GM21381 (cell line): ENCODE data around the gene PRKD1.
A peak's percentile ranks its signal among the peaks of the same experiment; 100 is the strongest.

Experiments
- ATAC-seq: cut with Tn5 transposase; IDR thresholded peaks from one replicate; pipeline ENCODE4 v1.9.1; 2021; ENCODE audit warnings: mild to moderate bottlenecking, moderate library complexity; ENCODE audit not compliant: unreplicated experiment

The PRKD1 gene

DNA sequence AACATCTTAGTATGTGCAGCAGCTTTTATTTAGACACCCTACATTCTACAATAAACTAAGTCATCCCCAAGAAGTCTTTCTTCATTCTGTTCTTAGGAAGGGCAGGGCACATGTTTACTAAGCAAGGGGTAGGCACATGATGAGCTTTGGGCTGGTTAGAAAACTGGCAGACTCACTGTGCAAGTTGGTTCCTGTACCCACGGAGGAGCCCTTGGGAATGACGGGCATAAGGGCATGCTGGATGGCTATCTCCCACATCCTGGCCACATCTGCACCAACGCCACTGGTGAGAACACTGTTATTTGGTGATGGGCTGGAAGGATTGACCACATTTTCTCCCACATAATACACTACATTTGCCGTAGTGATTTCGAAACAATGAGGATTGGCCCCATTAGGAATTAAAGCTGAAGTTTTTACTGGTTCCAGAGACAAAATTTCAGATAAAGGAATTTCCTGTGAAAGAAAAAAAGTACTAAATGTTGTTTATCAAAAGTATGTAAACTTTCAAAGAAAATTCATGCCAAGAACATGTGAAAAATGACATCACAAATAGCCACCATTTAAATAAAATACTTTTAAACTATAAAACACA lies 297.0 kb downstream of the PRKD1 start:
- no peak for ATAC-seq

DNA sequence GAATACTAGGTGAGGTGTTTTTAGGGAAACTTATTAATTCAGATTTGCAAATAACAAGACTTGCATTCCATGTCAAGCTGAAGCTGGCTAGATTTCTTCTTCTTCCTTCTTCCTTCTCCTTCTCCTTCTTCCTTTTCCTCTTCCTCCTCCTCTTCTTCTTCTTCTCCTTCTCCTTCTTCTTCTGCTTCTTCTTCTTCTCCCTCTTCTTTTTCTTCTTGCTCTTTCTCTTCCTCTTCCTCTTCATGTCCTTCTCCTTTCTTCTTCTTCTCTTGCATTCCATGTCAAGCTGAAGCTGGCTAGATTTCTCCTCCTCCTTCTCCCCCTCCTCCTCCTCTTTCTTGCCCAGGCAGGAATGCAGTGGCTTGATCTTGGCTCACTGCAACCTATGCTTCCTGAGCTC lies 297.8 kb downstream of the PRKD1 start:
- ATAC-seq = no peak

DNA sequence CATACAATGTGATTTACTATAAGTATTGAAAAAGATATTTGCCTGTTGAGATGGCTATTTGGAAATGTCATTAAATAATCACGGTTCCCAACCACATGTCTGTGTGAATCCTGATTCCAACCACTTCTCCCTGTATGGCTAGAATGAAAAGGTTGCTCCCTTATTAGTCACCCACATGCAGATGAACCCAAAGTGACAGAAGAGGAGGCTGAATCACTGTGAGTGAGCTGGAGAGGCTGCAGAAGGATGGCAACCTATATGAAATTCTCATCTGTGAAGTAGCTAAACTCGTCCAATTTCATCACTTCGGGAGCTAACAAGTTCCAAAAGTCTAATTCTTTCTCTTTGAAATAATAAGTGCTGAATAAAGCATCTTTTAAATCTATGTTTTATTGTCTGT lies 300.5 kb downstream of the PRKD1 start:
- no peak for ATAC-seq

DNA sequence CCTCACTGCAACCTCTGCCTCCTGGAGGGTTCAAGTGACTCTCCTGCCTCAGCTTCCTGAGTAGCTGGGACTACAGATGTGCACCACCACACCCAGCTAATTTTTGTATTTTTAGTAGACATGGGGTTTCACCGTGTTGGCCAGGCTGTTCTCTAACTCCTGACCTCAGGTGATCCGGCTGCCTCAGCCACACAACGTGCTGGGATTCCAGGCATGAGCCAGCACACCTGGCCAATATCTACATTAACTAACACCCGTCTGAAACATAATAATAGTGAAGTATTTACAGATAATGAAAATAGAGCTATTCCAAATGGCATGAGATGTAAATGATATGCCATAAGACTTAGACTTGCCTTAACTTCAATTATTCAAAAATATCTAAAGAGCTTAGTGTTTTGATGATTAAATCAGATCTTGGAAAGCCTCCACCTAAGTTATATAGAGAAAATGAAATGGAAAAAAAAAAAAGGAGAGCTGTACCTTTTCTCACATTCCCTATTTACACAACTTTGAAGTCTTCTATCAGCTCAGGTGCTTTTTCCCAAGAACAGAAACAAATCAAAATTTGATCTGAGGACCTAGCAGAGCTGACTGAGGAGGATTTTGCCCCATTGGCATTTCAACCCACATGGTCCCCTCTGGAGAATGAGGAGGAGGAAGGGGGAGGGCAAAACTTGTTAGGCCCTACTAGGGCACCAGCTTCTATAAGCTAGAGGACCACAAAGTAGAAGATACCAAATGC lies 309.2 kb downstream of the PRKD1 start:
- no peak for ATAC-seq

DNA sequence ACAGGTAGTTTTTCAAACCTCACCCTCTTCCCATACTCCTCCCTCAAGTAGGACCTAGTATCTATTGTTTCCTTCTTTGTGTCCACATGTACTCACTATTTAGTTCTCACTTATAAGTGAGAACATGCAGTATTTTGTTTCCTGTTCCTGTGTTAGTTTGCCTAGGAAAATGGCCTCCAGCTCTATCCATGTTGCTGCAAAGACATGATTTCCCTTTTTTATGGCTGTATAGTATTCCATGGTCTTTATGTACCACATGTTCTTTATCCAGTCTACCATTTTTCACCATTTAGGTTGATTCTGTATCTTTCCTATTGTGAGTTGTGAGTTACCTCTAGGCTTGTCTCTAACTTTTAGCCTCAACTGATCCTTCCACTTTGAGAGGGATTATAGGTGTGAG lies 310.7 kb downstream of the PRKD1 start:
- no peak for ATAC-seq

DNA sequence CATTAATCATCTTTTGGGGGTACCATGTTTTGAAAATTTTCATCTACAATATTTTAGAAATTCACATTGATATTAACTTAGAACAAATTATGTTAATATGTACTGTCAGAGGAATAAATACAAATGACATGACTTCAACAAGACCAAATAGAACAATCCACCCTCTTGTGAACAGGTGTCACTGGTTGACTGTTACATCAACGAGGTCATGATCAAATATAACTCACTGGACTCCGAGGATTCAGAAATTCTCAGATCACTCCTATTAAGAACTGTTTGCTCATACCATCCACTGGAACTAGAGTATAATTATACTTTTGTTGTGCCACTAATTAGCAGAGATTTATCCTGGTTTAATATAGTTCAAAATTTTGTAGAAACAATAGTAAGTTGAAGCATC lies 318.8 kb downstream of the PRKD1 start:
- ATAC-seq = no peak

DNA sequence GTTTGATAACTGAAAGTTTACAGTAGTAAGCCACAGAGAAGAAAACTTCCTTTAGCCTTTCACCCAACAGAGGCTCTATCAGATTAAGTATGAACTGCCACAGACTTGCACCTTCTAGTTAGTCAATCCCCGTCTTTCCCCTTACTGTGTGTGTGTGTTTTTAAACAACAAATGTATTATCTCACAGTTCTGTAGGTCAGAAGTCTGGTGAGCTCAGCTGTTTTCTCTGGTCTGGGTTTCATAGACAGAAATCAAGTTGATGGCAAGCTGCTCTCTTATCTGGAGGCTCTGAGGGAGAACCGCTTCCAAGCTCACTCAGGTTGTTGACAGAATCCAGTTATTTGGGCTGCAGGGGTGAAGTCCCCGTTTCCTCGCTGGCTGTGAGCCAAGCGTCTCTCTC lies 320.5 kb downstream of the PRKD1 start:
- ATAC-seq = no peak

DNA sequence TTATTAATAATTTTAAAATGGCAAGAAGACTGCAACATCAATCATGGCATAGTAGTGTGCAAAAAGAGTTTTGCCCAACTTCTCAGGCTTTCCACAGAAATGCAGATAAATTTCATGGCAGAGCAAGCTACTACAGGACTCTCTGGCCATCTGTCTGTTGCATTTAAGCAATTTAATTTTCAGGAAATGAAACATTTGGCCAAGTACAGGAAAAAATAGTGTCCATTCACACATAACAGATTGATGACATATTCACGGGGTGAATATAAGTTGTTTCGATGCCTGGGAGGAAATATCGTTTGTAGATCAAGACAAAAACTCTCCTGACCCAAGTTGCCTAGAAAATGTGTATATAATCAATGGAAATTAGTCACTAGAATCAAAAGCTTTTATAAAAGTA lies 324.0 kb downstream of the PRKD1 start:
- ATAC-seq = no peak

DNA sequence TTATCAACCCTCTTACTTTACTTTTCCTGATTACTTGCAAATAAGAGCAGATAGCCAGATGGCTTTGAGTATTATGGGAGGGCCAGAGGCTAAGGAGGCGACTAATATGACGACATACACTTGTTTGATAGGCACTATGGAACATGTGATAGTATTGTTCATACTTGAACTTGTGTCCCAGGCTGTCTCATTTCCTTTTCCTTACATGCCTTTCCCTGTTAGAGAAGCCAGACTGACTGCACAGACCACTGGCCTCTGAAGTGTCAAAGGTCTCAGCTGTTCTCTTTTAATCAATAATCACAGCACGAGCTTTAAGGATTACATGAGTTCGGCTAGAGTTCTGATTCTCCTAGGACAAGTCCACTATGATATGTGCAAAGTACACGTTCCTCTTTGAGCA lies 326.0 kb downstream of the PRKD1 start:
- ATAC-seq = no peak

DNA sequence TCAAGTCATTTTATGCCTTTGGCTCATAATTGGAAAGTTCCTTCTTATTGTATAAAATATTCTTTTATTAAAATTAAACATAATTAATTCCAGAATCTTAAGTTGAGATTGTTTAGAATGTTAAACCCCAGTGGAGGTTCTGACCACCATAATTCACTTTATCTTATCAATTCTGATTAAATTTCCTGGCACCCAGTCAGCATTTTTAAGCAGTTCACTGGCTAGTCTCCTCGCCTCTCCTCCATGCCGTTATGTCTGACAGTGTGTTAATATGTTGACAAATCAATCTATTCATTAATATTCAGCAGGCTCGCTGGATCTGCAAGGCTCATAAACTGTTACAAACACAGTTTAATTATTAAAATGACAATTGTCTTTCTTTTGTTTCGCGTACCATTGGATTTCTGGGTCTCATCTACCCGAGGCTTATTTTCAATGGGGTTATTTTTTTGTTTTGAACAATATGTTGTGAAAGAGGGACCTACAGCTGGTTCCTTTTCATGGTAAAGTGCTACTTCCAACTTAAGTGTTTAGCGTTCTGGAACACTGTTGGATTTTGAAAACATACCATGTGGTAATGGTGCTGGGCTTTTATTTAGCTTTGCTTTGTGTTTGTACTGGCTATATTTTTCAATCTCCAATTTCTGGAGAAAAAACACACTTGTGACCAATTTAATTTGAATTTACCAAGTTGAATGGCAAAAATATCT lies 339.7 kb downstream of the PRKD1 start:
- ATAC-seq = no peak

DNA sequence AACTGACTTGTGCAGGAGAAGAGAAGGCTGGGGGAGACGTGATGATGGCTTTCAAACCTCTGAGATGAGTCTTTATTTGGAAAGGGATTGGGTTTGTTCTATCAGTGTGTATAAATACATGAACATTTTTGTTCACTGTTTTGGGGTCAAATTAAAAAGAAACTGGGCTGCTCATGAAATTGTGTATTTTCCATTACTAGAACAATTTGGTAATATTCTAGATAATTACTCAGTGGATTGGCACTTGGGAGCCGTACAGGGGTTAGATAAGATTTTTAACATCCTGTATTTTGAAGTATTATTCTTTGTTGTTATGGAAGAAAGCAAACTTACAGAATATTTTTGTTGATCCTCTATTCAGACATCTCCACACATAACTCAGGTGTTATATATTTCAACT lies 340.6 kb downstream of the PRKD1 start:
- no peak for ATAC-seq

DNA sequence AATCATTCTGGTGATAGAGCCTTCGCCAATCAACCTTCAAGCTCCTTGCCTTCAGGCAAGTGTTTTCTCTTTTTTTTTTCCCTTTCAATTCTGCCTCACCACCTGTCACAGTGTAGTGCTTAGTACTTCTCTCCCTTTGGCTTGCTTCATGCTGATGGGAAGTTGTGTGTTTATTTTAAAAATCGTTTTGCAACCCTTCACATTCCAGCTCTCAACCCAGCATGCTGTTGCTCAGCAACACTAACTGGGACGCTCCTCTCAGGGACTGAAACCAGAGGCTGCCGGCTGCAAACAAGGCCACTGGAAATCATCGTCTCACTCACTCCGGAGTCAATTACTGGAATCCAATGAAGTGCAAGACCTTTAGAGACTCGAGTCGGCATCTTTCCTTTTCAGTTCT lies 342.7 kb downstream of the PRKD1 start:
- ATAC-seq = no peak

DNA sequence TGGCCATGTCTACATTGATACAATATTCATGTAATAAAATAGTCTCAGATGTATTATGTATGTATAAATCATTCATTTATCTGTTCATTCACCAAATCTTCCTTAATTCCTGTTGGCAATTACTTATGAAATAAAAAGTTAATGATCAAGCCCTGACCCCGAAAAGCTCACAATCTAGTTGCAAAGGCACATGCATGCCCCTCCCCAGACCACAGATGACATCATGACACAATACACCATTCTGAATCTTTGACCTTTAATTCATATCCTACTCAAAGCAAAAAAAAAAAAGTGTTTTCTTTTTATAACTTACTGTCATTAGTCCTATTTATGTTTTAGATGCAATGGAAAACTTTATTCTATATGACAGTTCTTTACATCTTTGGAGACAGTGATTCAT lies 346.9 kb downstream of the PRKD1 start:
- ATAC-seq = no peak

DNA sequence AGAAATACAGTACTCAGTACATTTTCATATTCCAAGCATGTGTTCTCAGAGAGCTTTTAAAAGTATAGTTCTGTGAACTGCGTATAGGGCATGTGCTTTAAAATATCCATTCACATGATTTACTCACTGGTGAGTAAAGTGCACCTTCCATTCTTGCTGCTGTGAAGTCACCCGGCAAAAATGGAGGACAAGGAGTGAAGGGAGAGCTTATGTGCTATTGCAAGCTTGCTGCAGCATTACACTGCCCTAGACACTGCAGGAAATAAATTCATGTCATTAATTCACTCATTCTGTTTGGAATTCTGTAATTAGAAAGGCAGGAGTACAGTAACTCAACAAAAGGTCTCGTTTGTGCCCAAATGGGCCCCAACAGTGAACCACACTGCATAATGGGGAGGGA lies 347.8 kb downstream of the PRKD1 start:
- no peak for ATAC-seq

DNA sequence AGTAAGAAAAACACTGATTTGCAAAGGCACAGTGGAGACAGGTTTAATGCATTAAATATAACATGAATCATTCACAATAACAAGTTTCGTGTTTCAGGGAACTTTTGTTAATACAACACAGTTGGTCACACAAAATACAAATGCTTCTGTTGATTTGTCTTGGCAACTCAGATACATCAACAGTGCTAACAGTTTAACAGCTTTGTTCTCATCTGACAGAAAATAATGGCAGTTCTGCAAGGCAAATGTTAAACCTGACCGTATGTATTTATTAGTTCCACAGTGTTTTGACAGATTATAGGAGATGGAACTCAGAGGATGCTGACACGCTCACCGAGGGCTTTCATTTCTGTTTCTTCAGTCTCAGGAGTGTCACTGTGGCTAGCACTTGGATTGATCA lies 350.7 kb downstream of the PRKD1 start:
- ATAC-seq = no peak

DNA sequence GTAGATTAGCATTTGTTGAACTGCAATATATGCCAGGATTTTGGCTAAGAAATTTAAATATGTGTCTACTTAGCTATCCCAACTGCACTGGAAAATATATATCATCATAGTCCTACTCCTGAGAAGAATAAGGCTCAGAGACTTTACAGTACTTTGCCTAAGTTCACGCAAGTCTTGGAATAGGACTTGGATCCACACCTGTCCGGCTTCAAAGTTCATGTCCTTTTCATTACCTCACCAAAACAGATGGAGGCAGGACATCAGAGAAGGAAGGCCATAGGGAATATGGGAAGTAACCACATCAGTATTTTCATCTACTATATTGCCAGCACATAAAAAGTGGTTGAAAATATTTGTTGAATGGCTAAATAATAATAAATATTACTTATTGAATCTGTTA lies 358.5 kb downstream of the PRKD1 start:
- ATAC-seq = no peak

DNA sequence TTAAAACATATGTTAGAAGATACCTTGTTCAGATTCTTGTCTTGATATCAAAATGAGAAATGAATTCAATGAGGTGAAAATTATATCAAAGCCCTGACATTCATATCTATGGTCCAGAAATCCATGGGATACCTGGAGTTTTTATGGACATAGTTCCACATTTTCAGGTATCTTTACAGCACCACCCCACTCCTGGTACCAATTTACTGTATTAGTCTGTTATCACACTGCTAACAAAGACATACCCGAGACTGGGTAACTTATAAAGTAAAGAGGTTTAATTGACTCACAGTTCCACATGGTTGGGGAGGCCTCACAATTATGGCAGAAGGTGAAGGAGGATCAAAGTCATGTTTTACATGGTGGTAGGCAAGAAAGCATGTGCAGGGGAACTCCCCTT lies 361.5 kb downstream of the PRKD1 start:
- no peak for ATAC-seq

DNA sequence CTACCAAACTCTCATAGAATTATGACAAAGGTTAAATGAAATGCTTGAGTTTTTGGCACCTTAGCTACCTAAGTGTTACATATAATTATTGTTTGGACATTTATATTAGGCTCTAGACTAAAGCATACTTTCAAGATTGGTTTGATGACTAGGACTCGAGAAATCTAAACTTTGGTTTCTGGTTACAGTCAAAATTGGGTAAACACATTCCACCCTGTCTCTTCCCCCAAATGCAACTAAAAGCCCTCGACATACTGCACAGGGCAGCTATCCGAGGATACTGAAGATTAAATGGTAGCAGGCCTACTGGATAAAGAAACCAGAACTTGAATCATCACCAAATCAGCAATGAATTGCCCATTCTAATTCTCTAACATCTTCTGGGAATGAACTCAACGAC lies 369.1 kb downstream of the PRKD1 start:
- ATAC-seq = no peak

DNA sequence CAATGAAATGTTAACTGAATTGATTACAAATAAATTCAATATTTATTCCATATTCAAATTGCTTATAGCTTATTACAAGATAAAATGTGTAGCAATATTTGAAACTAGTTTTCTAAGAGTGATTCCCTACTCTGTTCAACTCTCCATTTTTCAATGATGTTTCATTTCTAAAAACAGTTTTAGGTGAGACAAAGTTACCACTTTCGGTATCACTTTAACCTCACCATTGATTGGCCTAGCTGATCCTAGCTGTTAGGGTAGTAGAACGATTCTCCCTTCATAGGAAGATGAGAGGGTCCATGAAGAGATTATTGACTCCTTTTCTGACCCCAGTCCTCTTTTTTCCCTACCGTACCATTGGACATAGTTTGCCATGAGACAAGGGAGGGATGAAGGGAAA lies 373.3 kb downstream of the PRKD1 start:
- no peak for ATAC-seq

DNA sequence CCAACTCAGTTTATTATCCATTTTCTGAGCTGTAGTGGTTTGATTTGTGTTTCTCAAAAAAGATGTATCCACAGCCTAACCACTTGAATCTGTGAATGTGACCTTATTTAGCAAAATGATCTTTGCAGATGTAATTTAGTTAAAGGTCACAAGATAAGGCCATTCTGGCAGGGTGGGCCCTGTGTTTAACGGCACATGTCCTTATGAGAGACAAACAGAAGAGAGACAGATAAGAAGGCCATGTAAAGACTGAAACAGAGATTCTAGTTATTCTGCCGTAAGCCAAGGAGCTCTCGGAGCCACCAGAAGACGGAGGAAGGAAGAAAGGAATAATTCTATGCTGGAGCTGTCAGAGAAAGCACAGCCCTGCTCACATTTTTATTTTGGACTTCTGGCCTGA lies 374.2 kb downstream of the PRKD1 start:
- no peak for ATAC-seq

DNA sequence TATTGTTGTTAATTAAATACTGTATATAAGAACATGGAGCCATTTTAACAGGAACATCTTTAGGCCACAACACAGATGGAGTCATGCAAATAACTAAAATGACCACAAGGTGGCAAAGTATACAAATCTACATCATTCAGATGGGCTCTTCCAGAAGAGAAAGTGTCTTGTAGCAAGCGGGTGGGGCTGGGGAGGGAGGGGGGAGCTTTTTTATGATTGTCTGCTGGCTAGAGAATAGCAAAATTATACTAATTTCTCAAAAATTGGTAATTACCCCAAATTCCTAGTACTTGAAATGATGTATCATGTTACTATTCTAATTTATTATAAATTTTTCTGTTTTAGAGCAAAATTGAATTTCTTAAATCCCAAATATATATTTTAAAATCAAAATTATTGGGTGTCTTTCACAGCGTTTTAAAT lies 378.7 kb downstream of the PRKD1 start:
- ATAC-seq = peak; percentile 68

DNA sequence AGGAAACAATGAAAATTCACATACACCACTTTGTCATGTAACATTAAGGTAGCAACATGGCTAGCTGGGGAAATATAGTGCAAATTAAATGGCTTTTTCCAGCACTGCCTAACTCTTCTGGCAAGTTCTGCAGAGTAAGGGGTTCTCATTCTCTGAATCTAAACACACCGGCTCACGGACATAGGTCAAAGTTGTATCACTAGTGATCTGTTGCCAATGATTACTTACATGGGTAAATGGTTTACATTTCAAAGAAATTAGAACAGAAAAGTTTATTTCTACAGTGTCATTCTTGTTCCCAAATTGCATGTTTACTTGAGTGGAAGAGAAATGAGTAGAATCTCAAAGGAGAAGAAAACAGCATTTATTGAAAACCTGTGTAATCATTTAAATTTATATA lies 381.9 kb downstream of the PRKD1 start:
- no peak for ATAC-seq
